ENCODE data around the gene KRT38. TPM values are rescaled to one million over a fixed set of nuclear protein-coding genes. Genes with fewer than 3 reads are reported as not detected.
"Not testable (repeated sequence)": the region's sequence is repeated elsewhere in the genome, so short reads cannot be mapped to it uniquely, and the experiment has no call there.

Gene KRT38
- total RNA-seq, 1 donor from 2014 or later, result not detected

- DNase-seq (ENCODE audit: low read depth in 2 of 2), result not testable (repeated sequence)
These were observed 18.2 kb downstream of the KRT38 start for GRCh38 chr17:41422586-41422985.

DNA sequence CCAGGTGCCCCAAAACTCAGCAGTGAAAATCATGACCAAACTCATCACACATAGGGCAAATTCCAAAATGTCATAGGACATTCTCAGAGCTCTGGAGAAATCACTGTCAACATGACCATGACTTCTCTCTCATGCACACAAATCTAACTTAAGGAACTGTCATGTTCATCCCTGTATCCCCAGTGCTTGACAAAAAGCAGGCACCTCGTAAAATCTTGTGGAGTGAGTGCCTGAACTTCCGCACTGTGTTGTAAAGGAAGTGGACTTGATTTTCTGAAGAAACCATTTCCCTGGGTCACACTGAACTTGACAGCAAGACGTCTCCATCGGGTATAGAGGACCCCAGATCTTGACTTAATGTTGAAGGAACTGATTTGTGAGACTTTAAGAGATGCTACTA lies 19.2 kb downstream of the KRT38 start:
- DNase-seq (ENCODE audit: low read depth in 2 of 2), result no peak

DNA sequence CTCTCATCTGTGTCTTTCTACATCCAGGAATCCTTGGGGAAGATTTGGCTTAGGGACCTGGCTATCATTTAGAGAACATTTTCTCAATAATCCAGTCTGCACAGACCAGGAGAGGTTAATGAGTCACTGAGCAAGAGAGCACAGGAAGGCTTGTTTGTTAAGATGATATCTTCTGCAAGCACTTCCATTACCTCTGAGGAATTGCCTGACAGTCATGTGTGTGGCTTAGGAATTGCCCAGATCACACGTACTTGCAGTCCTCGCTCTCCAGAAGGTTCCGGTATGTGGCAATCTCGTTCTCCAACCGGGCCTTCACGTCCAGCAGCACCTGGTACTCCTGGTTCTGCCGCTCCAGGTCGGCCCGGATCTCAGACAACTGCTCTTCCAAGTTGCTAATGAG lies 19.7 kb downstream of the KRT38 start:
- DNase-seq (ENCODE audit: low read depth in 2 of 2), result no peak

DNA sequence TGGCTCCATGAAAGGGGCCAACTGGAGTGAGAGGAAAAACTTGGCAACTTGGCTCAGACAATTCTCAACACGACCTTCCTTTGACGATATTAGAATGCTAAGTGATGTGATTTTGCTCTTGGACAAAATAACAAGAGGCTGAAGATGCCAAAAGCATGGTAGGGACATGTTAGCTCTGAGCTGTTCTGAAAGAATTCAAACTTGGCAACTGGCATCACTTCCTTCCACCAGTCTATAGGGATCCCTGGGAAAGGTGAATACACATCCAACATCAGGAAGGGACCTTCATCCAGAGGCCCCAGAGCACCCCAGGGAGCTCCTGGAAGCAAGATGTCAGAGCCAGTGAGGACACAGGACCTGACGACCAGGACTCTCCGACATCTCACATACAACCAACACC lies 20.6 kb downstream of the KRT38 start:
- no peak for DNase-seq (ENCODE audit: low read depth in 2 of 2)

- DNase-seq (ENCODE audit: low read depth in 2 of 2), result no peak
These were observed 21.1 kb downstream of the KRT38 start for GRCh38 chr17:41419716-41420115.

- DNase-seq (ENCODE audit: low read depth in 2 of 2), result no peak
These were observed 22.5 kb downstream of the KRT38 start for GRCh38 chr17:41418116-41418860.

DNA sequence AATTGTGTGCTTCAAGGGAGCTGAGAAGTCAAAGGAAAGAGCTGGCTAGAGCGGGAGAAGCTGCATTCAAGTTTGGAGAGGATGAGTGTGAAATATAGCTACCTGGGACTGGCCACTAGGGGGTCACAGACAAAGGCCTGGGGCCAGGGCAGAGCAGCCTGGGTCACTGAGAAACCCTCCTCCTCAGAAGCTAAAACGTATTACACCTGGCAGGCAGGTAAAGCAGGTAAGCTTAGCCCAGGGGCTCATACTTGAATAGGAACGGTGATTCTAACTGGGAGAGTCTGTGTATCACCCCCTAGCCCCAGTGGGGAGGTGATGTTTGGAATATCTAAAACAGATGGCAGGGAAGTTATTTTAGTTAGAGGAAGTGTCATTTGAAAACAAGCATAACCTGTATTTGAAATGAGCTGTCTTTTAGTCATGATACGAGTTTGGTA lies 23.2 kb downstream of the KRT38 start:
- no peak for DNase-seq (ENCODE audit: low read depth in 2 of 2)

DNA sequence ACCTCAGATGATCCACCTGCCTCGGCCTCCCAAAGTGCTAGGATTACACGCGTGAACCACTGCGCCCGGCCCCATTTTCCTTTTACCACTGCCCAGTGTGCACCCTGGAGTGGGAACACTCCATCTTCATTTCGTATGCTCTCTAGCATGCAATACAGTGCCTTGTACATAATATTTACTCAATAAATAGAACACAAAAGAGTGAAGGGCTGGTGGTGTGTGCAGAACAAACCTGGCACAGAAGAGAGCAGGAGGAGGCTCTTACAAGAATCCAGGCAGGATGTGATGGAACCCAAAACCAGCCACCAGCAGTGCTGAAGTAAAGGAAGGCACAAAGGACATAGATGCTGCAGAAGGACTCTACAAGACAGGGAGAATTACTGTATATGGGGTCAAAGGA lies 23.7 kb downstream of the KRT38 start:
- no peak for DNase-seq (ENCODE audit: low read depth in 2 of 2)

- DNase-seq (ENCODE audit: low read depth in 2 of 2), result no peak
These were observed 24.3 kb downstream of the KRT38 start for GRCh38 chr17:41416479-41416878.

- DNase-seq (ENCODE audit: low read depth in 2 of 2), result no peak
These were observed 24.9 kb downstream of the KRT38 start for GRCh38 chr17:41415833-41416335.

DNA sequence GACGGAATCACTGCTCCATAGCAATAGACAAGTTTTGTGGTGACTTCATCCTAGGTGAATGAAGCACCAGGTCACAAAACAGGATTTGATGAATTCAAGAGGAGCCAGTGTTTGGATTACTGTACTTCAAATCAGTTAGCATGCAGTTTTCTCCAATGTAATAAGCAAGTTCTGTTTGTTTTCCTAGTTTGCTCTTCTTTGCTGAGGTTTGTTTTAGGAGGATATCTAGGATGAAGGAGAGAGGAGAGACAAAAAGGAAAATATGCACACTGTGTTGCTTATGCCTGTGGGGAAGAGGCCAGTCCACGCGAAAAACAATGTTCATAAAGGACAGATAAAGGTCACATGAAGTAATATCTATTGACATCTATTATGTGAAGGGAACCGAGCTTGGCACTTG lies 25.4 kb downstream of the KRT38 start:
- no peak for DNase-seq (ENCODE audit: low read depth in 2 of 2)

DNA sequence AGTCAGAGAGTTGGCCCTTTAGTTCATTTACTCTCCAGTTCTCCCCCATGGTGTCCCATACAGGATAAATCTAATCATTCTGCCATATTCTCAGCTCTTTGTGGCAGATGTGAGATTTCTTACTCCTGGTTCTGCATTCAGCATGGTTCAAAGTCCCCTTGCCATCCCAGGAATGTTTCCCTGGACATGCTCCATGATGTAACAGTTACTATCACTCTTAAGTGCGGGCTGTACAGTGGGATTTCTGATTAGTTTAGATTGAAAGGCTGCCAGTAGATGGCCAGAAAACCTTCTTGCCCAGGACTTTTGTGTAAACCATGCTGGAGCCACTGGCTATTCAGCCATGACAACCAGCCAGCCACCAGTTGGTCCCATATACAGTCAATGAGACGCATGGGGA lies 26.8 kb downstream of the KRT38 start:
- no peak for DNase-seq (ENCODE audit: low read depth in 2 of 2)

- no peak for DNase-seq (ENCODE audit: low read depth in 2 of 2)
These were observed 27.3 kb downstream of the KRT38 start for GRCh38 chr17:41413353-41413957.

- no peak for DNase-seq (ENCODE audit: low read depth in 2 of 2)
These were observed 29.5 kb downstream of the KRT38 start for GRCh38 chr17:41411072-41411840.

DNA sequence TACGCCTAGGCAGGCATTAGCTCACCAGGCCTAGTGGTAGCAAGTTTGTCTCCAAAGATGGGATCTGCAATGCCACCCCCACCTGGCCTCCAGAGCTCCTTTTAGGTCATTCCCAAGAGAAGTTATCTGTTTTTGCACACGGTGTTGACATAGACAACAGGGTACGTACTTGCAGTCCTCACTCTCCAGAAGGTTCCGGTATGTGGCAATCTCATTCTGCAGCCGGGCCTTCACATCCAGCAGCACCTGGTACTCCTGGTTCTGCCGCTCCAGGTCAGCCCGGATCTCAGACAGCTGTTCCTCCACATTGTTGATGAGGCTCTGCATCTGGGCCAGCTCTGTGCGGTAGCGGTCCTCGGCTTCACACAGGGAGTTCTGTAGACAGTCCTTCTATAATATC lies 33.6 kb downstream of the KRT38 start:
- no peak for DNase-seq (ENCODE audit: low read depth in 2 of 2)

DNA sequence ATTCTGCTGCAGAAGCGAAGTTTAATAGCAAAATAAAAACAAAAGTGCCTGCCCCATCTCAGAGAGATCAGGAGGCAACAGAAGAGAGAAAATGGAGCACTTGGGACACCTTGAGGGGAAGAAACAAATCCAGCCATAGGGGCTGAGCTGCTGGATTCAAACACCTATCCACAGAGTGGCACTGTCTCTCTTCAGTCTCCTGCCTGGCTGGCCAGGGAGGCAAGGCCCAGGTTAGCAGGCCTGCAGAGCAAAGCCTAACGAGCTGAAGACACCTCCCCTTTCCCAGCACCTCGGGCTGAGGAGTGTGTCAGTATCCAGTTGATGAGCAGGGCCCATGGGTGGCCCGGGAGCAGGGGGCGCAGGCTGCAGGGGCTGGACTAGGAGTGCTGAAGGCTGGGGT lies 34.6 kb downstream of the KRT38 start:
- DNase-seq (ENCODE audit: low read depth in 2 of 2), result no peak

DNA sequence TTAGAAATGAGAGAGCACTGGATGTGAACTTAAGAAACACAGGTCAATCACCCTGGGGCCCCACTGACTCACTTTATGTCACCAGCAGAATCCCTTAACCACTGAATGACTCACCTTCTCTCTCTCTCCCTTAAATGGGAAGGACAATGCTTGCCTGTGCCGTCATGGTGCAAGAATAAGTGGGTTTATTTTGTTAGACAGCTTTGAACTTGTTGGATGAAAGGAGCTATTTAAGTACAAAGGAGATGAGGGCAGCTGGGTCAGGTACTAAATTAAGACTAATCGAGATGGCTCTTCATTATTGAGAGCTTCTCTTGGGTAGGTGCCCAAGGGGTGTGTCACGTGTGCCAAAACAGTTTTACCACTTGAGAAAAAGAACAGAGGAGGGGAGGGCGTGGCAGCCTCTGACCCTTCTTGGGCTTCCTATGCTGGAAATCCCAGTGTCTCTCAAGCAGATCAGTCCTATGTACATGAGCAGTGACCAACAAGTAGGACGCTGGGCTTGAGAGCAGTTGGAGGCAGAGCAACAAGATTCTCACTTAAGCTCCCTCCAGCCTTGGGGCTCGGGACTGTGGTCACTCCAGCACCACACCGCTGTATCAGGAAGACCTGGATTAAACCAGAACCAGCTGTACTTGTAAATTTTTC lies 36.6 kb downstream of the KRT38 start:
- peak in 1 of 2 donors; percentile 57 for DNase-seq (ENCODE audit: low read depth in 2 of 2)

DNA sequence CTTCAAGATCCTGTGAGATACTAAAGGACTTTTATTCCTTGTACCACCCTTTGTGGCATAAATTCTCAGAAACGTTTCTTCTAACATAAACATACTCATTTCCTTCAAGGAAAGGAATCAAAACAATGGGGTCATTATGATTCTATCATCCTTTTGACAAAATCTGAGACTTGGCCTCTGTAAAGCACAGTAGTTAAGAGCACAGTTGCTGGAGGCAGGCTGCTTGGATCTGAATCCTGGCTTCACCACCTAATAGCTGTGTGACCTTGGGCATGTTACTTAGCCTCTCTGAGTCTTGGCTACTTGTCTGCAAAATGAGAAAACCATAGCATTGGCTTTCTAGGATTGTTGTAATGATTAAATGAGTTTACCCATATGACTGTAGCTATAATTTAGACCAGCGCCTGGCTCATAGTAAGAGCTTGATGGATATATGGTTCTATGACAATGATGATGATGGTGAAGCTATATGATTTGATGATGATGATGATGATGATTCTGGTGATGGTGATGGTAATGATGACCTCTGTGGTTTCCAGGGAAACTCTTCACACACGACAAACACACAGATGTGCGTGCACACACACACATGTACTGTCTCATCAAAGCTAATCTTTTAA lies 37.3 kb downstream of the KRT38 start:
- DNase-seq (ENCODE audit: low read depth in 2 of 2), result peak in 1 of 2 donors; percentile 34

- DNase-seq (ENCODE audit: low read depth in 2 of 2), result no peak
These were observed 38.6 kb downstream of the KRT38 start for GRCh38 chr17:41402161-41402560.

- no peak for DNase-seq (ENCODE audit: low read depth in 2 of 2)
These were observed 43.7 kb downstream of the KRT38 start, which contains the start of gene KRT31 for GRCh38 chr17:41396996-41397660. TSS of gene KRT31 (minus strand) at chr17:41397608. CDS start at chr17:41397539, 69 bp downstream.

- DNase-seq (ENCODE audit: low read depth in 2 of 2), result no peak
These were observed 44.4 kb downstream of the KRT38 start for GRCh38 chr17:41396340-41396739.
